NCI-H2196 treated with DMSO at 0.1 percent for 48 hours (cell line): ENCODE data around the gene ZNF853.
"Not testable (repeated sequence)": the region's sequence is repeated elsewhere in the genome, so short reads cannot be mapped to it uniquely, and the experiment has no call there.

Source experiments
- DNase-seq: peaks from one replicate; lab custom pipeline; 2025; ENCODE audit not compliant: unreplicated experiment; lab: John Stamatoyannopoulos, UW

Gene ZNF853

DNA sequence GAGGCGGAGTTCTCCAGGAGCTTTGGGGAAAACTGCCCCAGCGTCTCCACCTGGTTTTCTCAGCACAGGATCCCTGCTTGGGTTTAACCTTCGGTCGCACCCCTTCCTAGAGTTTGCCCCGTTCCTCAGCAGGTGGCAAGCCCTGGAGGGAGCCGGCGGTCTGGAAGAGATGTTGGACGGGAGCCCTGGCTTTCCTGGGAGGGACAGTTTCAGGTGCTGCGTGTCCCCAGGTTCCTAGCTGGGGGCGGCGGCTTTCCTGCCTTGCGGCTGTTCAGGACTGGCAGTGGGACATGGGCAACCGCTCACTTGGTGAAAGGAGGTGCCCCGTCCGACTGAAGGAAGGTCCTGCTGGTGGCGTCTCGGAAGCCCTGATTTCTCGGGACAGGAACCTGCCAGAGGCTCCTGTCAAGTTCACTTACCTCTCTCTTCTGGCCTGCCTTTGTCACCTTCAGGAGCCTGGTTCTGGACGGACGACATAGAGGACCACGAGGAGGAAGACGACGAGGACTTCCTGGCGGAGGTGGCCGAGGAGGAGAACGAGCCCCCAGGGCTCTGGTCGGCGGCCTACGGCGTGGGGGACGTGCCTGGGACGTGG, 36.5 kb downstream of the ZNF853 start:
- DNase-seq = no peak

DNA sequence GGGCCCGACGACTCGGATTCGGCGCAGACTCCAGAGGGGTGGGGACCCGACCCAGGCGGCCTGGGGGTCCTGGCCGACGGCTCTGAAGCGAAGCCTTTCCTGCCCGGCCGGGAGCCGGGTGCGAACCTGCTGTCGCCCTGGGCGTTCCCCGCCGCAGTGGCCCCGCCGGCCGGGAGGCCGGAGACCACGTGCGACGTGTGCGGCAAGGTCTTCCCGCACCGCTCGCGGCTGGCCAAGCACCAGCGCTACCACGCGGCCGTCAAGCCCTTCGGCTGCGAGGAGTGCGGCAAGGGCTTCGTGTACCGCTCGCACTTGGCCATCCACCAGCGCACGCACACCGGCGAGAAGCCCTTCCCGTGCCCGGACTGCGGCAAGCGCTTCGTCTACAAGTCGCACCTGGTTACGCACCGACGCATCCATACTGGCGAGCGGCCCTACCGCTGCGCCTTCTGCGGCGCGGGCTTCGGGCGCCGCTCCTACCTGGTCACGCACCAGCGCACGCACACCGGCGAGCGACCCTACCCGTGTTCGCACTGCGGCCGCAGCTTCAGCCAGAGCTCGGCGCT, 37.1 kb downstream of the ZNF853 start:
- DNase-seq = no peak

DNA sequence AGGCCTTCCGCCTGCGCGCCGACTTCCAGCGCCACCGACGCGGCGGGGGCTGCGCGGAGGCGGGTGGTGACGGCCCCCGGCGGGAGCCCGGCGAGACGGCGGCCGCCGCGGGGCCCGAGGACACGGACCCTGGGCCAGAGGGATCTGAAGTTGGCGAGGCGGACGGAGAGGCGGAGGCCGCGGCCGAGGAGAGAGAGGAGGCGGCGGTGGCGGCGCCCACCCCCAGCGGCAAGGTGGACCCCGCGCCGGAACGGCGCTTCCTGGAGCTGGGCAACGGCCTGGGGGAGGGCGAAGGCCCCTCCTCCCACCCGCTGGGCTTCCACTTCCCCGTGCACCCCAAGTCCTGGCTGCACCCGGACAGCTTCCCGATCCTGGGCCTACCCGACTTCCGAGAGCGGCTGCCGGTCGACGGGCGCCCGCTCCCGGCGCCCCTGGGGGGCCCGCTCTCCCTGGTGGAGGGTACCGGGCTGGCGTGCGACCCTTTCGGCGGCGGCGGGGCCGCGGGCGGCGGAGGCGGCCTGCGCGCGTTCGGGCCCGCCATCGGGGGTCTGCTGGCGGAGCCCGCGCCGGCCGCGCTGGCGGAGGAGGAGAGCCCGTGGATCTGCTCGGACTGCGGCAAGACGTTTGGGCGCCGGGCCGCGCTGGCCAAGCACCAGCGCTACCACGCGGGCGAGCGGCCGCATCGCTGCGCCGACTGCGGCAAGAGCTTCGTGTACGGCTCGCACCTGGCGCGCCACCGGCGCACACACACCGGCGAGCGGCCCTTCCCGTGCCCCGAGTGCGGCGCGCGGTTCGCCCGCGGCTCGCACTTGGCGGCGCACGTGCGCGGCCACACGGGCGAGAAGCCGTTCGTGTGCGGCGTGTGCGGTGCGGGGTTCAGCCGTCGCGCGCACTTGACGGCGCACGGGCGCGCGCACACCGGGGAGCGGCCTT, 37.9 kb downstream of the ZNF853 start:
- no peak for DNase-seq

DNA sequence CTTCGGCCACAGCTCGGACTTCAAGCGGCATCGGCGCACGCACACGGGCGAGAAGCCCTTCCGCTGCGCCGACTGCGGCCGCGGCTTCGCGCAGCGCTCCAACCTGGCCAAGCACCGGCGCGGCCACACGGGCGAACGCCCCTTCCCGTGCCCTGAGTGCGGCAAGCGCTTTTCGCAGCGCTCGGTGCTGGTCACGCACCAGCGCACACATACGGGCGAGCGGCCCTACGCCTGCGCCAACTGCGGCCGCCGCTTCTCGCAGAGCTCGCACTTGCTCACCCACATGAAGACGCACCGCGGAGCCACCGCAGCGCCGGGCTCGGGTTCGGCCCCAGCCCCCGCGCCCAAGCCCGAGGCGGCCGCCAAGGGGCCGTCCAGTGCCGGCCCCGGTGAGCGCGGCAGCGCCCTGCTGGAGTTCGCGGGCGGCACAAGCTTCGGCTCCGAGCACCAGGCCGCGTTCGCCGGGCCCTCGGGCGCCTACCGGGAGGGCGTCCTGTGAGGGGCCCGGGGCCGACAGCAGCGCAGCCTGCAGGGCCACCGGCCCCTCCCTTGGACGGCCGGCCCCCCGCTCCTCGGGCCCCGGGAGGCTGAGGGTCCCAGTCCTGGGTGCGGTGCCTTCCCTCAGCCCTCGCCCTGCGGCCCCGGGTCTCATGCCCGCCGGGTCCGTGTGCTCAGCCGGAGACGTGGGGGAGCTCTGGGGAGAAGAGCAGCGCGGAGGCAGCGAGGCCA, 38.9 kb downstream of the ZNF853 start:
- no peak for DNase-seq

DNA sequence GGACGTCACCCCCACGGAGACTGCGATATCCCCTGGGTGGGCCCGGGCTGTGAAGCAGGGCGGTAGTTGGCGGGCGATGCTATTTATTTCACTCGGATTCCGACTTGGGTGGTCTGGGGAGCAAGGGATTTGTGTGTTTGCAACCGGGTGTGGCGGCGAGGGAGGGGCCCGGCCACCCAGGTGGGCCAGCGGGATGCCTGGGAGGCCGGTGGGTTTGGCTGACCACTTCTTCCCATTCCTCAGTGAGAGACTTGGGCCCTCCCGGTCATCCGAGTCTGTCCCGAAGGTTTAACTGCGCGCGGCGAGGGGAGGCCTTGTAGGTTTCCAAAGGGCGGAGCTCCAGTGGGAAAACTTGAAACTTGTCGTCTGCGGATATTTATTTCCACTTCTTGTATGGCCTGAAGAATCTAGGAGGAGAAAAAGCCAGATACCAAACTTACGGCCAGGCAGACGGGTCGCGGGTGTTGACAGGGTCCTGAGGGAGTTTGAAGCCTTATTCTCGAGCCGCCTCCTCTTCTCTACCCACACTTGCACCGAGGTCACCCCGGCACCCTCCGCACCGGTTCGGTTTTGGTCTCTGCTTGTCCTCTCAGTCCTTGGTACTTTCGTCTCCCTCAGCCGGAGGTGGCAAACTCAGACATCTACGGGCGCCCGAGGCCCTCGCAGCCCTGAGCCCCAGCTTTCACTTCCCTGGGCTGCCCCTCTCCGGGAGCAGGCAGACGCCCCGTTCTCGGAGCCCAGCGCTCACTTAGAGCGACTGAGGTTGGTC, 39.6 kb downstream of the ZNF853 start:
- DNase-seq = no peak

DNA sequence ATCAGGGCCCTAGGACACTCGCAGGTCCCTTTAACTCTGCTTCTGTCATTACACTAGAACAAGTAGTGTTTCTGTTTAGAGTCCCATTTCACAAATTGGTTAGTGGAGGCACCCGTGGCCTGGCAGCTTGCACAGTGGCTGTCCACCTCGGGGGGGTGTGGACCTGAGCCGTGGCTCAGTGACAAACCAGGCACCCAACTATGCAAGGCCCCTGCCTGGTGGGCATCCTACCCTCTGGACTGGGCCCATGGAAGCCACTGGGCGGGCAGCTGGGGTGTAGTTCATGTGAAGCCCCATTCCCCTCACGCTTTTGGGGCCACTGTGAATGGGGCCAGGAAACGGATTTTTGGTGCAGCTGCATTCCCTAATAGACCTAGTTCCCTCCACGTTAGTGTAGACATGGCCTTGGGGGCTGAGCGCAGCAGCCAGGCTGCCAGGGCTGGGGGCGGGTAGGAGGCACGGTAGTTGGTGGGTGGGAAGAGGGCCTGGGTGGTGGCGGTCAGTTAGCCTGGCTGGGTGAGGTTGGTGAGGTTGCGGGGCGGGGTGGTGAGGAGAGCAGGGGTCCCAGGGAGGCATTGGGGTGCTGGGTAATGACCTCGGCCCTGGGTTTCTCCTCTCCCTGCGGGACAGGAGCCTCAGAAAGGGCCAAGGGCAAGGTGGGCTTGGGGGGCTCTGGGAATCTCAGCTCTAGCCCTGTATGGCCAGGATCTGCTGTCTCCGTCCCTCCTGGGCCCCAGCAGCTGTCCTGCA, 40.4 kb downstream of the ZNF853 start:
- no peak for DNase-seq

DNA sequence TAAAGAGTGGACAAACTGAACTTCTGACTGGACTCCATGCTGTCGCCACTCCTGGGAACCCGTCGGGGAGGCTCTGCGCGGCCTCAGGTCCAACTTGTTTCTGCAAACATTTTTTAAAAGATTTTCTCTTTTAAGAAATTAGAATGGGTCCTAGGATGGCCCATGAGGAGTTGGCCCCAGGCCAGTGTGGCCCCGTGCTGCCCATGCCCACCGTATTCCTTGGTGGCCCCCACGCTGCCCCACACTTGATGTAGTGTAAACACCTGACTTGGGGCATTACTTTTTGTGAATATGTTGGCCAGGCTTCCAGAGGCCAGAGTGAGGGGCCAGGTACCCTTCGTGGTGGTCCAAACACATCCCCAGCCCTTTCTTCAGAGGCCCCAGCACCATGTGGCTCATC, 41.0 kb downstream of the ZNF853 start:
- DNase-seq = no peak

DNA sequence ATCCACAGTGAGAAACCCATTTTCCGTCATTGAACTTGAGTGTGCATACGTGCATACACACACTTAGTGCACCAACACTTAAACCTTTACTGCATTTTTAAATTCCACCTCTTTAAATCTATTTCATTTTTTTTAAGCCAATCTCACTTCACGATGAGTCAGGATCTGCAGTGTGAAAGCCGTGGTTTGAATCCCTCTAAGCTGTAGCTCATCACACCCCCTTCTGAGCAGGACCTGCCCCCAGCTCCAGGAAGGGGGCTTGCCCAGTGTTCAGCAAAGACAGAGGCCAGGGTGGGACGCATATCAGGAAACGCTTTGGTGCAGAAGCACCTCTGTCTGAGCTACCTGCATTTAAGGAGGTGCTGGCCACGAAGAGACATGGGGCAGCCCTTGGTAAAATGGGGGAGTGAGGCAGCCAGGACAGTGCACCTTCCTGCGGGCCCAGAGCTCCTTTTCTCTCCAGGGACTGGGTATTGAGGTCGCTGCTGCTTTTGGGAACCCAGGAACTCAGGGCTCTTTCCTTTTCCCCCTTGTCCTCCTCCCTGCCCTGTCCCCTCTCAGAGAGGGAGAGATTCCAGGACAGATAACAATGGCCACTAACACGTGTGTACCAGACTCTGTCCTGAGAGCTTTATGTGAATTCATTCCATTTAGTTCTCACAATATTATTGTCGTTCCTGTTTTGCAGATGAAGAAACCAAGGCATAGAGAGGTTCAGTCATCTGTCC, 43.4 kb downstream of the ZNF853 start:
- no peak for DNase-seq

DNA sequence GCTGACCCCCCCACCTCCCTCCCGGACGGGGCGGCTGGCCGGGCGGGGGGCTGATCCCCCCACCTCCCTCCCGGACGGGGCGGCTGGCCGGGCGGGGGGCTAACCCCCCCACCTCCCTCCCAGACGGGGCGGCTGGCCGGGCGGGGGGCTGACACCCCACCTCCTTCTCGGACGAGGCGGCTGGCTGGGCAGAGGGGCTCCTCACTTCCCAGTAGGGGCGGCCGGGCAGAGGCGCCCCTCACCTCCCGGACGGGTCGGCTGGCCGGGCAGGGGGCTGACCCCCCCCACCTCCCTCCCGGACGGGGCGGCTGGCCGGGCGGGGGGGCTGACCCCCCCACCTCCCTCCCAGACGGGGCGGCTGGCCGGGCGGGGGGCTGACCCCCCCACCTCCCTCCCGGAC, 55.4 kb downstream of the ZNF853 start:
- not testable (repeated sequence) for DNase-seq
